ENCODE measurements around the gene PCDH9.

PCDH9 gene

DNA sequence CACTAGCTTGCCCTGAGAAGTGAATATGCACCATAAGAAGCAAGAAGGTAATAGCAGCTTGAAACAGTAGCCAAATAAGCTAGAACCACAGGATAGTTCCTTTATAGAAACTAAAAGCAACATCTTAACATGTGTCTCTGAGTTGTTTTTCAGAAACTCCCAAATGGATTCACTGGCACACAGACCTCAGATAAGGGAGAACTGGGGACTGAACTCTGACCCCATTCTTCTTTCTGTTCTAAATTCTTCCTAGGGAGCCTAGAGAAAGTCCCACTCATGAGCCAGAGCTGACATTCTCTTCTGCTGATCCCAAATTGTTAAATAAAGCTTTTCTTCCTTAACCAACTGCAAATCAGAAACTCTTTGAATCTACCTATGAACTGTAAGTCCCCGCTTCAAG, 146.1 kb downstream of the PCDH9 start:
- Histone ChIP-seq H3K9ac (ENCODE audit: insufficient read length, low read depth) (no peak overlapping the region), H3K4me1 (ENCODE audit: insufficient read depth, insufficient read length) (no peaks in the 10 kb centered on the region), H3K27me3 (ENCODE audit: insufficient read depth, insufficient read length) (no peaks in the 10 kb centered on the region), H3K36me3 (ENCODE audit: insufficient read depth, insufficient read length, low read length) (no peaks in the 10 kb centered on the region), H3K4me3 (ENCODE audit: insufficient read length, low read depth) (no peak overlapping the region), H3K9me3 (ENCODE audit: insufficient read depth, low read length) (no peaks in the 10 kb centered on the region)
- no peak for DNase-seq (ENCODE audit: low read depth, low spot score)
- TF ChIP-seq YY1 (IDR thresholded peaks at IDR 0.05; ENCODE audit: insufficient read depth, insufficient read length) (no peak), ZNF274 (IDR thresholded peaks at IDR 0.05; ENCODE audit: low read depth, low read length) (no peak), SUZ12 (IDR thresholded peaks at IDR 0.05; ENCODE audit: extremely low read depth, insufficient read depth, insufficient read length) (no peak)

DNA sequence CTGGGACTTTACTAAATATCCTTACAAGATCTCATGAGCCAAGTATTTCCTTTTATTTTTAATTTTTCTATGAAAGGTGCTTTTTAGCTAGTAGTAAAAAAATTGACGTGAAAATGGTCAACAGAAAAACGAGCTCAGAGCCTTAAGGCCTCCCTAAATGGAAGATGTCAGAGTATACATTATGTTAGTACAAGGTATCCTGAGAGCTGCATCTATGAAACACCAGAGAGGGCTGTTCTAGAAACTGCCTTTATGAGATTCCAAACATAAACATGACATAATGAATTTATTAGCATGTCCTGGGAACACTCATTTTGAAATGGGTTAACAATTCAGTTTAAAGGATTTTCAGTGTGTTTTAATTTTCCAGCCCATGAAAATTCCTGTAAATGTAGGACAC, 146.6 kb downstream of the PCDH9 start:
- Histone ChIP-seq H3K27me3 (ENCODE audit: insufficient read depth, insufficient read length) (no peaks in the 10 kb centered on the region), H3K4me1 (ENCODE audit: insufficient read depth, insufficient read length) (no peaks in the 10 kb centered on the region), H3K4me3 (ENCODE audit: insufficient read length, low read depth) (no peak overlapping the region), H3K9me3 (ENCODE audit: insufficient read depth, low read length) (no peaks in the 10 kb centered on the region), H3K36me3 (ENCODE audit: insufficient read depth, insufficient read length, low read length) (no peaks in the 10 kb centered on the region), H3K9ac (ENCODE audit: insufficient read length, low read depth) (no peak overlapping the region)
- DNase-seq (ENCODE audit: low read depth, low spot score): no peak
- TF ChIP-seq ZNF274 (IDR thresholded peaks at IDR 0.05; ENCODE audit: low read depth, low read length): no peak
- no peak for TF ChIP-seq SUZ12 (IDR thresholded peaks at IDR 0.05; ENCODE audit: extremely low read depth, insufficient read depth, insufficient read length)
- TF ChIP-seq YY1 (IDR thresholded peaks at IDR 0.05; ENCODE audit: insufficient read depth, insufficient read length): no peak

DNA sequence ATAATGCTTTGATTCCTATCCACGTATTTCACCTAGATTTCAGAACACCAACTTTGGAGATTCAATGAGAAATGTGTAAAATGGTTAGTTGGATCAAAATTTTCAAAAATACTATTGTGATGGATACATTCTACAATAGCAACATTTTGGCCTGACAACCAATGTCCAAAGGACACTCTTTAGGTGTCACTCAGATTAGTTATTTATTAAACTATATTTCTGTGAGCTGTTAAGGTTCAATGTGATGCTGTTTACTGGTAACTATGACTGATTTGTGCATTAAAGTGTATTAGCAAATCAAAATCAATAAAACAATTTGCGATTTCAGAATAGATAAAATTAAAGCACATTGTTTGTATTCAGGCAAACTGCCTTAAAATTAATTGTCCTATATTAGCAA, 149.8 kb downstream of the PCDH9 start:
- TF ChIP-seq YY1 (IDR thresholded peaks at IDR 0.05; ENCODE audit: insufficient read depth, insufficient read length): no peak
- no peak overlapping the region for H3K9ac ChIP-seq (ENCODE audit: insufficient read length, low read depth)
- no peaks in the 10 kb centered on the region for H3K27me3 ChIP-seq (ENCODE audit: insufficient read depth, insufficient read length)
- DNase-seq (ENCODE audit: low read depth, low spot score): no peak
- H3K9me3 ChIP-seq (ENCODE audit: insufficient read depth, low read length): no peaks in the 10 kb centered on the region
- no peaks in the 10 kb centered on the region for H3K4me1 ChIP-seq (ENCODE audit: insufficient read depth, insufficient read length)
- no peaks in the 10 kb centered on the region for H3K36me3 ChIP-seq (ENCODE audit: insufficient read depth, insufficient read length, low read length)
- no peak overlapping the region for H3K4me3 ChIP-seq (ENCODE audit: insufficient read length, low read depth)

DNA sequence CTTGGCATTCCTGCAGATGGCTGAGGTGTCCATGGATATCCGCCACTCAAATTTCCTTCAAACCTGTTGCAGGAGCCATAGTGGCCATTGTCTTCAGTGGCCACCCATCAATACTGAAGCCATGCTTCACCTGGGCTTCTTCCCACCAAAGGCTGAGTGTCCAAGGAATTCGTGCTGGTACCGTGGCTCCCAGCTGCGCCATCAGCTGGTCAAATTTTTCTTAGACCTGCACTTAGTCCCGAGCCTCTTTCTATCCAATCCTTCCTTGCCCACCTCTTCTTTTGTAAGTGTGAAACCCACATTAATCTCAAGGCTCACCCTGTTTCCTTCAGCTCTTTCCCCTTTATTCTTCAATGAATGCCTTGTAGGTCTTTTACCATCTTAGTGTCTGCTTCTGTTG, 152.1 kb downstream of the PCDH9 start:
- Histone ChIP-seq H3K9me3 (ENCODE audit: insufficient read depth, low read length) (no peaks in the 10 kb centered on the region), H3K36me3 (ENCODE audit: insufficient read depth, insufficient read length, low read length) (no peaks in the 10 kb centered on the region), H3K9ac (ENCODE audit: insufficient read length, low read depth) (no peak overlapping the region), H3K4me1 (ENCODE audit: insufficient read depth, insufficient read length) (no peaks in the 10 kb centered on the region), H3K27me3 (ENCODE audit: insufficient read depth, insufficient read length) (no peaks in the 10 kb centered on the region), H3K4me3 (ENCODE audit: insufficient read length, low read depth) (no peak overlapping the region)
- DNase-seq (ENCODE audit: low read depth, low spot score): no peak
- TF ChIP-seq SUZ12 (IDR thresholded peaks at IDR 0.05; ENCODE audit: extremely low read depth, insufficient read depth, insufficient read length) (no peak), YY1 (IDR thresholded peaks at IDR 0.05; ENCODE audit: insufficient read depth, insufficient read length) (no peak), ZNF274 (IDR thresholded peaks at IDR 0.05; ENCODE audit: low read depth, low read length) (no peak)

DNA sequence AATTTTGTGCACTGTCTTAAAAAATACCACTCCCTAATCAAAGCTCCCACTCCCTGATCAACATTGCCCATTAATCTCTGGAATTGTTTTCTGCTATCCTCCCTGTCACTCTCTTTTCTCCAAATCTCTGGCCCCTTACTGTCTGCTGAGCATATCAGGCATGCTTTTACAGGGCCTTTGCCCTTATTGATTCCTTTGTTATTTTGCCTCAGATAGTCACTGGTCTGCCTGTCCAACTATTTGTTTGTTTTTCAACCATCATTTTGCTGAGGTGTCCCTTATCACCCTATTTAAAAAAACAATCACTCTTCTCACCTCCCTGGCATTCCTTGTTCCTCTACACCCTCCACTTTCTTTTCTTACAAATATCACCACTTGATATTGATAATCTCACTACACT, 153.0 kb downstream of the PCDH9 start:
- Histone ChIP-seq H3K27me3 (ENCODE audit: insufficient read depth, insufficient read length) (no peaks in the 10 kb centered on the region), H3K36me3 (ENCODE audit: insufficient read depth, insufficient read length, low read length) (no peaks in the 10 kb centered on the region), H3K9ac (ENCODE audit: insufficient read length, low read depth) (no peak overlapping the region), H3K4me1 (ENCODE audit: insufficient read depth, insufficient read length) (no peaks in the 10 kb centered on the region), H3K9me3 (ENCODE audit: insufficient read depth, low read length) (no peaks in the 10 kb centered on the region), H3K4me3 (ENCODE audit: insufficient read length, low read depth) (no peak overlapping the region)
- no peak for DNase-seq (ENCODE audit: low read depth, low spot score)
- TF ChIP-seq ZNF274 (IDR thresholded peaks at IDR 0.05; ENCODE audit: low read depth, low read length) (no peak), YY1 (IDR thresholded peaks at IDR 0.05; ENCODE audit: insufficient read depth, insufficient read length) (no peak), SUZ12 (IDR thresholded peaks at IDR 0.05; ENCODE audit: extremely low read depth, insufficient read depth, insufficient read length) (no peak)

DNA sequence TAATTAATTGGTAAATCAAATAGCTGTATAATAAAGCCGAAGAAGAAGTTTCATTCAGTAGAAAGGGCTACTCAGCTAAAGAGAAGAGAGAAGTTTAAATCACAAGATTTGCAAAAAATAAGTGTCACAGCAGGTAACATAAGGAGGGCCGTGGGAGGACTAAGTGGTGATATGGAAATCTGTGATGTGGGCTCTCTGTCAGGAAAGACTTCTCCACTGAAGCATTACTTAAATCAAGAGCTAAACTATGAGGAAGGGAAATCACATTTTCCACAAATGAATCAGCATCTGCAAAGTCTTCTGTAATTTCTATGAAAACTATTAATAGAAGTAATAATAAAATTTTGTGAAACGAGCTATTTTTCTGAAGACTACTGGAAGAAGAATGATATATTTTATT, 153.8 kb downstream of the PCDH9 start:
- H3K36me3 ChIP-seq (ENCODE audit: insufficient read depth, insufficient read length, low read length): no peaks in the 10 kb centered on the region
- H3K9ac ChIP-seq (ENCODE audit: insufficient read length, low read depth): no peak overlapping the region
- no peaks in the 10 kb centered on the region for H3K4me1 ChIP-seq (ENCODE audit: insufficient read depth, insufficient read length)
- no peaks in the 10 kb centered on the region for H3K9me3 ChIP-seq (ENCODE audit: insufficient read depth, low read length)
- no peak for TF ChIP-seq YY1 (IDR thresholded peaks at IDR 0.05; ENCODE audit: insufficient read depth, insufficient read length)
- TF ChIP-seq ZNF274 (IDR thresholded peaks at IDR 0.05; ENCODE audit: low read depth, low read length): no peak
- TF ChIP-seq SUZ12 (IDR thresholded peaks at IDR 0.05; ENCODE audit: extremely low read depth, insufficient read depth, insufficient read length): no peak
- H3K27me3 ChIP-seq (ENCODE audit: insufficient read depth, insufficient read length): no peaks in the 10 kb centered on the region
- no peak overlapping the region for H3K4me3 ChIP-seq (ENCODE audit: insufficient read length, low read depth)
- no peak for DNase-seq (ENCODE audit: low read depth, low spot score)

DNA sequence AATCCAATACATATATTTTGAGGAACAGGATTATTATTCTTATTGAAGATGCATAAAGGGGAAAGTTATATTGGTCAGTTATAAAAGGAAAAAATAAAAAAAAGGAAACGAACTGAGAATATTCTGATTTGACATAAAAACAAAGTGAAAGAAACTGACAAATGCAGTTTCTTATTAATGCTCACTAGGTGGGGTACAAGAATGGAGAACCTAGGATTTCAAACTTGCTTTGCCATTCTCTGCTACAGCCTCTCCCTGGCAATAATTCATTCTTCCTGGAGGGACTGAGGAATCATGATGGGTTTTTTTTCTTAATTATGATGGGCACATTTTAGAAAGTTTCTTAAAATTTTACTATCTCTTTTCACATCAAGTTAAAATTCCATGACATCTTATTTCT, 154.9 kb downstream of the PCDH9 start:
- Histone ChIP-seq H3K9ac (ENCODE audit: insufficient read length, low read depth) (no peak overlapping the region), H3K9me3 (ENCODE audit: insufficient read depth, low read length) (no peaks in the 10 kb centered on the region), H3K27me3 (ENCODE audit: insufficient read depth, insufficient read length) (no peaks in the 10 kb centered on the region), H3K4me1 (ENCODE audit: insufficient read depth, insufficient read length) (no peaks in the 10 kb centered on the region), H3K4me3 (ENCODE audit: insufficient read length, low read depth) (no peak overlapping the region), H3K36me3 (ENCODE audit: insufficient read depth, insufficient read length, low read length) (no peaks in the 10 kb centered on the region)
- DNase-seq (ENCODE audit: low read depth, low spot score): no peak
- TF ChIP-seq YY1 (IDR thresholded peaks at IDR 0.05; ENCODE audit: insufficient read depth, insufficient read length): no peak
- TF ChIP-seq ZNF274 (IDR thresholded peaks at IDR 0.05; ENCODE audit: low read depth, low read length): no peak
- no peak for TF ChIP-seq SUZ12 (IDR thresholded peaks at IDR 0.05; ENCODE audit: extremely low read depth, insufficient read depth, insufficient read length)

Data from NT2/D1 (cell line).